Mesodermal cell (in vitro differentiated cells): ENCODE measurements around the gene EPG5.
"Not testable (repeated sequence)": the region's sequence is repeated elsewhere in the genome, so short reads cannot be mapped to it uniquely, and the experiment has no call there.

Experiments used
- H3K27ac ChIP-seq: 2 replicates; pipeline ENCODE4 v1.7.0; 2013; ENCODE audit warnings: mild to moderate bottlenecking, low read depth, low read length, moderate library complexity; ENCODE audit not compliant: severe bottlenecking
- H3K36me3 ChIP-seq: 2 replicates; pipeline ENCODE4 v1.7.1; 2013; ENCODE audit warnings: mild to moderate bottlenecking, low read length, moderate library complexity; ENCODE audit not compliant: control insufficient read depth, insufficient read depth
- H3K4me1 ChIP-seq: one replicate; pipeline ENCODE4 v1.7.1; 2013; ENCODE audit warnings: mild to moderate bottlenecking, low read length; ENCODE audit not compliant: insufficient read depth, control insufficient read depth, poor library complexity, severe bottlenecking
- H3K4me3 ChIP-seq: 2 replicates; pipeline ENCODE4 v1.7.0; 2013; ENCODE audit warnings: low read length, control low read depth, mild to moderate bottlenecking; ENCODE audit not compliant: insufficient read depth, poor library complexity, severe bottlenecking; ENCODE audit errors: extremely low read depth
- H3K9me3 ChIP-seq: 2 replicates; pipeline ENCODE4 v1.7.1; 2013; ENCODE audit warnings: mild to moderate bottlenecking, low read length, moderate library complexity; ENCODE audit not compliant: control insufficient read depth
- WGBS, 2 experiments: methylation state at CpG; one replicate each; pipeline ENCODE4 v1.1.5; 2013; ENCODE audit warnings: missing lambda C conversion rate in 2 of 2; ENCODE audit not compliant: insufficient coverage in 2 of 2; 5-methylcytosine and 5-hydroxymethylcytosine counted together

Gene EPG5

DNA sequence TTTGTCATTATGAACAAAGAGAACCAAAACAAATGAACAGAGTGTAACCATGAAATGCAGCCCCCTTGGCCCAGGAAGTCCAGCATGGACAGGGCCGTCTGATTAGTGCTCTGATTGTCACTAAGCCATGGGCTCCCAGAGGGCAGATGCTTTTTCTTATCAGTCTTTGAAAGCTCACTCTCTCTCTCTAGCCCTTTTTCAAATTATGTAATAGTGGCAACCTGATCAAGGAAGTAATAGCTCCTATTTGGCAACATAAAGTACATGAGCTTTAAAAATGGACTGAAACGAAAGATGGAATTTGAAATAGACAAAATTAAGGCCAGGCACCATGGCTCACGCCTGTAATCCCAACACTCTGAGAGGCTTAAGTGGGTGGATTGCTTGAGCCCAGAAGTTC, 32.4 kb upstream of the EPG5 start:
- Histone ChIP-seq H3K4me3 (no peak overlapping the region), H3K4me1 (peaks cover 8% of the 10 kb centered on the region), H3K36me3 (peaks cover 32% of the 10 kb centered on the region), H3K27ac (no peak overlapping the region), H3K9me3 (peaks cover 8% of the 10 kb centered on the region)
- WGBS, 2 experiments, result 74 to 100% methylated on average over 2 to 3 of the region's 3 CpGs

- H3K4me1 ChIP-seq, result peaks cover 11% of the 10 kb centered on the region
- H3K9me3 ChIP-seq, result peaks cover 7% of the 10 kb centered on the region
- no peak overlapping the region for H3K4me3 ChIP-seq
- H3K27ac ChIP-seq, result no peak overlapping the region
- WGBS, 2 experiments, result 76 to 83% methylated on average over 2 to 3 of the region's 3 CpGs
- peaks cover 22% of the 10 kb centered on the region for H3K36me3 ChIP-seq
Observed at GRCh38 chr18:45998244-45998643, 31.1 kb upstream of the EPG5 start.

DNA sequence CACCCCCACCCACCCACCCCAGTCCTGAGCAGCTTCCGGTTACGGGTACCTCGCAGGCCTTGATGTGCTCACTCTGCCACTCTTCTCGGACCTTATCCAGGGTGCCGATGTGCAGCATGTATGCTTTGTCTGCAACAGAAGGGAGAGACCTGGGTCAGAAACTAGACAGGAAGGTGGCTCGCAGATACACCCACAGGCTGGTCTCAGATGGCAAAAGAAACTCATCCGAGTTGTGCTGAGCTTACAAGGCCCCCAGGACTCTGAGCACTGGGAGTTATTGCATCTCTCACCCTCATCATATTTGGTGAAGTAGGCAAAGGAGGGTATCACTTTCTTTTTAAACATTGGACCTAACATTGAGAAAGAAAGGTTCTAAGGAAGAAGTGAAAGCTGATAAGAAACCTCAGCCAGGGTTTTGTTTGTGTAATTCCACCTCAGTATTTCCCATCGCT, 30.6 kb upstream of the EPG5 start:
- Histone ChIP-seq H3K4me3 (no peak overlapping the region), H3K27ac (no peak overlapping the region), H3K4me1 (peaks cover 11% of the 10 kb centered on the region), H3K9me3 (peaks cover 4% of the 10 kb centered on the region), H3K36me3 (peaks cover 17% of the 10 kb centered on the region)
- WGBS, 2 experiments, result 90 to 92% methylated on average over 4 to 5 of the region's 8 CpGs

GRCh38 chr18:45995461-45995860, 28.3 kb upstream of the EPG5 start:
- WGBS, 2 experiments, result 93 to 100% methylated on average over 3 of the region's 3 CpGs
- Histone ChIP-seq H3K27ac (no peak overlapping the region), H3K9me3 (no peaks in the 10 kb centered on the region), H3K4me1 (peaks cover 11% of the 10 kb centered on the region), H3K36me3 (peaks cover 23% of the 10 kb centered on the region), H3K4me3 (no peak overlapping the region)

DNA sequence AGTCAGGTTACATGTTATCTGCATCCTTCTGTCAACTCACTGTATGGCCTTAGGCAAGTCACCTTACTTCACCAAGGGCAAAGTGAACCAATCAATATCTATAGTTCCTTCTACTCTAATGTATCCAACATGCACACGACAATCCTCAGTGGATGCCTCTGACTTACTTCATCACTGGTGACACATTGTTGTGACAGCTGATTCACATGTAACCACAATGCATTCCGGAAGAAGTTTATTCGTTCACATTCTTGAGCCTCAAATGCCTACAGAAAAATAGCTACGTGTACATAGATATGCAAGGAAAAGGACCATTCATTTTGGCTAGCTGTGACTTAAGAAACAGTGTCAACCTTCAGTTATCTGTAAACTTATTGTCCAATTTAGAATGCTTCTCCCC, 26.3 kb upstream of the EPG5 start:
- H3K4me1 ChIP-seq, result peaks cover 9% of the 10 kb centered on the region

DNA sequence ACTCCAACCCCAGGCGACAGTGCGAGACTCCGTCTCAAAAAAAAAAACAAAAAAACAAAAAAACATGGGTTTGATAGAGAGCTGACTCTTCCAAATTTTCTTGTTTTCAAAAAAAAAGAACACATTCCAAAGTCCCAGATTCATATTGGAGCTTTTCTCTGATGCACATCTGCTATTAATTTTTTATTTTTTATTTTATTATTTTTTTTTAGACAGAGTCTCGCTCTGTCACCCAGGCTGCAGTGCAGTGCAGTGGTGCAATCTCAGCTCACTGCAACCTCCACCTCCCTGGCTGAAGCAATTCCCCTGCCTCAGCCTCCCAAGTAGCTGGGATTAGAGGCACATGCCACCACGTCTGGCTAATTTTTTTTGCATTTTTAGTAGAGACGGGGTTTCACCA, 25.4 kb upstream of the EPG5 start:
- not testable (repeated sequence) for H3K4me3 ChIP-seq, H3K4me1 ChIP-seq, H3K9me3 ChIP-seq, H3K27ac ChIP-seq
- WGBS, 2 experiments, result 92 to 95% methylated on average over 2 to 5 of the region's 6 CpGs
- peaks cover 41% of the 10 kb centered on the region for H3K36me3 ChIP-seq

More for the DNA sequence above, 26.3 kb upstream of the EPG5 start:
- H3K36me3 ChIP-seq, result peaks cover 36% of the 10 kb centered on the region
- no peak overlapping the region for H3K27ac ChIP-seq
- no peaks in the 10 kb centered on the region for H3K9me3 ChIP-seq
- 97 to 98% methylated on average over 3 to 4 of the region's 4 CpGs for WGBS, 2 experiments
- no peak overlapping the region for H3K4me3 ChIP-seq

DNA sequence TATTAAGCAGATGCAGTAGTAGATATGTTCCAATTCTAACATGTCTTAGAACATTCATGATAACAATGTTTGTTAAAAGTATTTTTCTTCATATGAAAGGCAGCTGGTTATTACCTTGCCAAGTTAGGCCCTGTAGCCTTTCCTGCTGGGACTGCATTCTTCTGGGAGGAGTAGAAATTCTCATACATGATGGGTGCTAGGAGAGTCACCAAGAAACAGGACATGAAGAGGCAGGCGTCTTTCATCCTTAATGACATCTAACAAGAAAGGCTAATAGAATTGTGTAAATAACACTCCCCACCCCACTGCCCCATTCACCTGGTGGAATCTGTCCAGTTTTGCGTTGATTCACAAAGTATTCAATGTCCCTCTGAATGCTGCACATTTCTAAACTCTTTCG, 24.7 kb upstream of the EPG5 start:
- 80 to 100% methylated on average over 1 to 2 of the region's 3 CpGs for WGBS, 2 experiments
- Histone ChIP-seq H3K27ac (no peak overlapping the region), H3K36me3 (peaks cover 45% of the 10 kb centered on the region), H3K9me3 (no peaks in the 10 kb centered on the region), H3K4me3 (no peak overlapping the region), H3K4me1 (peaks cover 3% of the 10 kb centered on the region)

GRCh38 chr18:45984546-45985235, 17.6 kb upstream of the EPG5 start:
- Histone ChIP-seq H3K36me3 (peaks cover 30% of the 10 kb centered on the region), H3K4me1 (no peaks in the 10 kb centered on the region)
- 95 to 100% methylated on average over 3 to 4 of the region's 4 CpGs for WGBS, 2 experiments

GRCh38 chr18:45981821-45982220, 14.7 kb upstream of the EPG5 start:
- Histone ChIP-seq H3K9me3 (no peaks in the 10 kb centered on the region), H3K4me3 (no peak overlapping the region), H3K36me3 (peaks cover 11% of the 10 kb centered on the region), H3K4me1 (no peaks in the 10 kb centered on the region), H3K27ac (no peak overlapping the region)
- 89% methylated on average over 1 of the region's 2 CpGs; no CpG with 5 or more reads in 1 of the 2 experiments for WGBS, 2 experiments

More at GRCh38 chr18:45984546-45985235, 17.6 kb upstream of the EPG5 start:
- no peaks in the 10 kb centered on the region for H3K9me3 ChIP-seq
- no peak overlapping the region for H3K27ac ChIP-seq
- H3K4me3 ChIP-seq, result no peak overlapping the region

DNA sequence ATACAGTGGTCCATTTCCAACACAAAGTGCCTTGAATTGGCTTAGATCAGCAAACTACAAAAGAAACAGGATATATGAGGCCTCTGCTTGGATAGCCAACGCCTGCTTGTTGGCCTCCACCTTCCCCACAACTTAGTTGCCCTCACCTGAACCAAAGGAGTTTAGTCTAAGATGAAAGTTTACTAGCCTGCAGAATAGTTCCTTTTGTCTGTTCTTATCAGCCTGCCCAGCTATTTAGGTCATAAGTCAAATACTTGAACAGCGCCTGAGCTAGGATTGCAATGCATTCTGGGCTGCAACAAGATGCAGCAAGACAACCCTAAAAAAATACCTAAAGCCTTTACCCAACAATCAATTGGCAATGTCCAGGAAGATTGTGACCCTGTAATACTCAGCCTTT, 13.1 kb upstream of the EPG5 start:
- H3K4me3 ChIP-seq, result no peak overlapping the region
- no peak overlapping the region for H3K27ac ChIP-seq
- no peaks in the 10 kb centered on the region for H3K9me3 ChIP-seq
- peaks cover 9% of the 10 kb centered on the region for H3K36me3 ChIP-seq
- no peaks in the 10 kb centered on the region for H3K4me1 ChIP-seq
- WGBS, 2 experiments, result 100% methylated on average over 1 to 2 of the region's 2 CpGs

- no peaks in the 10 kb centered on the region for H3K36me3 ChIP-seq
- H3K4me3 ChIP-seq, result no peak overlapping the region
- WGBS, 2 experiments, result 67 to 88% methylated on average over 1 of the region's 1 CpG
- H3K9me3 ChIP-seq, result no peaks in the 10 kb centered on the region
- no peaks in the 10 kb centered on the region for H3K4me1 ChIP-seq
- H3K27ac ChIP-seq, result no peak overlapping the region
Observed at GRCh38 chr18:45978084-45978483, 11.0 kb upstream of the EPG5 start.
